HEK293 (cell line): ENCODE results near the gene MSRB1.

Experiments
- EGR2 ChIP-seq: fragments of 450-650 bp; formaldehyde crosslinking; IDR thresholded peaks from 2 replicates; pipeline ENCODE4 v1.5.1; 2016; ENCODE audit warnings: low read depth, missing biosample characterization, missing genetic modification characterization
- ELK4 ChIP-seq: IDR thresholded peaks from 2 replicates; pipeline ENCODE4 v1.6.1; 2011; ENCODE audit warnings: mild to moderate bottlenecking, low read depth, low read length, borderline replicate concordance
- FEZF1 ChIP-seq: fragments of 450-650 bp; formaldehyde crosslinking; IDR thresholded peaks from 2 replicates; pipeline ENCODE4 v1.5.1; 2016; ENCODE audit warnings: missing biosample characterization, missing genetic modification characterization
- PRDM10 ChIP-seq: fragments of 450-650 bp; formaldehyde crosslinking; IDR thresholded peaks from 2 replicates; pipeline ENCODE4 v1.5.1; 2016; ENCODE audit warnings: missing biosample characterization, missing genetic modification characterization
- PRDM4 ChIP-seq: fragments of 450-650 bp; formaldehyde crosslinking; IDR thresholded peaks from 2 replicates; pipeline ENCODE4 v1.5.1; 2017; ENCODE audit warnings: missing biosample characterization, missing genetic modification characterization
- RBAK ChIP-seq: fragments of 450-650 bp; formaldehyde crosslinking; IDR thresholded peaks from 2 replicates; pipeline ENCODE4 v1.5.1; 2016; ENCODE audit warnings: missing biosample characterization, missing genetic modification characterization
- SP3 ChIP-seq: fragments of 450-650 bp; formaldehyde crosslinking; IDR thresholded peaks from 2 replicates; pipeline ENCODE4 v1.5.1; 2016; ENCODE audit warnings: missing biosample characterization, missing genetic modification characterization
- ZBTB17 ChIP-seq: fragments of 450-650 bp; formaldehyde crosslinking; IDR thresholded peaks from 2 replicates; pipeline ENCODE4 v1.5.1; 2016; ENCODE audit warnings: missing biosample characterization, missing genetic modification characterization
- ZBTB49 ChIP-seq: fragments of 450-650 bp; formaldehyde crosslinking; IDR thresholded peaks from 2 replicates; pipeline ENCODE4 v1.5.1; 2016; ENCODE audit warnings: missing biosample characterization, missing genetic modification characterization, low read depth
- ZFP3 ChIP-seq: fragments of 450-650 bp; formaldehyde crosslinking; IDR thresholded peaks from 2 replicates; pipeline ENCODE4 v1.5.1; 2016; ENCODE audit warnings: low read depth, missing biosample characterization, missing genetic modification characterization
- ZFP69B ChIP-seq: fragments of 450-650 bp; formaldehyde crosslinking; IDR thresholded peaks from 2 replicates; pipeline ENCODE4 v1.5.1; 2016; ENCODE audit warnings: missing biosample characterization, missing genetic modification characterization
- ZNF114 ChIP-seq: fragments of 450-650 bp; formaldehyde crosslinking; IDR thresholded peaks from 2 replicates; pipeline ENCODE4 v1.5.0; 2017; ENCODE audit warnings: missing biosample characterization, missing genetic modification characterization
- ZNF121 ChIP-seq: fragments of 450-650 bp; formaldehyde crosslinking; IDR thresholded peaks from 2 replicates; pipeline ENCODE4 v1.5.1; 2016; ENCODE audit warnings: missing biosample characterization, missing genetic modification characterization
- ZNF148 ChIP-seq: fragments of 450-650 bp; formaldehyde crosslinking; IDR thresholded peaks from 2 replicates; pipeline ENCODE4 v1.5.0; 2017; ENCODE audit warnings: missing biosample characterization, missing genetic modification characterization, borderline replicate concordance
- ZNF169 ChIP-seq: fragments of 450-650 bp; formaldehyde crosslinking; IDR thresholded peaks from 2 replicates; pipeline ENCODE4 v1.5.1; 2016; ENCODE audit warnings: missing biosample characterization, missing genetic modification characterization
- ZNF239 ChIP-seq: fragments of 450-650 bp; formaldehyde crosslinking; IDR thresholded peaks from 2 replicates; pipeline ENCODE4 v1.5.1; 2016; ENCODE audit warnings: missing biosample characterization, missing genetic modification characterization
- ZNF335 ChIP-seq: fragments of 450-650 bp; formaldehyde crosslinking; conservative IDR thresholded peaks from 2 replicates; pipeline ENCODE4 v1.5.1; 2016; ENCODE audit warnings: missing biosample characterization, missing genetic modification characterization
- ZNF398 ChIP-seq: fragments of 450-650 bp; formaldehyde crosslinking; IDR thresholded peaks from 2 replicates; pipeline ENCODE4 v1.5.1; 2017; ENCODE audit warnings: missing biosample characterization, missing genetic modification characterization
- ZNF416 ChIP-seq: fragments of 450-650 bp; formaldehyde crosslinking; IDR thresholded peaks from 2 replicates; pipeline ENCODE4 v1.5.1; 2016; ENCODE audit warnings: missing biosample characterization, missing genetic modification characterization
- ZNF510 ChIP-seq: fragments of 450-650 bp; formaldehyde crosslinking; IDR thresholded peaks from 2 replicates; pipeline ENCODE4 v1.5.1; 2018; ENCODE audit warnings: mild to moderate bottlenecking, missing genetic modification characterization, missing biosample characterization; ENCODE audit not compliant: insufficient replicate concordance
- ZNF529 ChIP-seq: fragments of 450-650 bp; formaldehyde crosslinking; IDR thresholded peaks from 2 replicates; pipeline ENCODE4 v1.5.1; 2017; ENCODE audit warnings: missing genetic modification characterization, missing biosample characterization; ENCODE audit not compliant: insufficient replicate concordance
- ZNF629 ChIP-seq: fragments of 450-650 bp; formaldehyde crosslinking; IDR thresholded peaks from 2 replicates; pipeline ENCODE4 v1.5.1; 2017; ENCODE audit warnings: missing biosample characterization, missing genetic modification characterization
- ZNF792 ChIP-seq: fragments of 450-650 bp; formaldehyde crosslinking; IDR thresholded peaks from 2 replicates; pipeline ENCODE4 v1.5.1; 2016; ENCODE audit warnings: missing biosample characterization, missing genetic modification characterization
- ZSCAN16 ChIP-seq: fragments of 450-650 bp; formaldehyde crosslinking; IDR thresholded peaks from 2 replicates; pipeline ENCODE4 v1.5.1; 2016; ENCODE audit warnings: missing biosample characterization, missing genetic modification characterization
- ZXDB ChIP-seq: fragments of 450-650 bp; formaldehyde crosslinking; IDR thresholded peaks from 2 replicates; pipeline ENCODE4 v1.5.1; 2016; ENCODE audit warnings: missing biosample characterization, missing genetic modification characterization

MSRB1 gene

GRCh38 chr16:1964506-1965395 is 21.8 kb upstream of the MSRB1 start, which contains the start of gene RPS2 (continued):
- 0 out of 2 replicates have a peak, but pooled peaks have one; percentile 9 for TF ChIP-seq PRDM10 (tag by site-specific recombination)
- no peak for TF ChIP-seq ZFP3
- peak; percentile 85 for TF ChIP-seq ZNF629 (tag by site-specific recombination)
- TF ChIP-seq ZNF510 (tag by site-specific recombination): no peak
- peak; percentile 85 for TF ChIP-seq EGR2 (tag by site-specific recombination)
- TF ChIP-seq ELK4: no peak
- no peak for TF ChIP-seq ZBTB49 (tag by site-specific recombination)
- no peak for TF ChIP-seq ZNF169
- peak; percentile 84 for TF ChIP-seq ZXDB (tag by site-specific recombination)
- peak; percentile 94 for TF ChIP-seq SP3 (tag by site-specific recombination)
- TF ChIP-seq FEZF1 (tag by site-specific recombination): no peak
- TF ChIP-seq ZNF335: peak; percentile 95
- TF ChIP-seq ZNF148: 0 out of 2 replicates have a peak, but pooled peaks have one; percentile 43
- no peak for TF ChIP-seq PRDM4 (tag by site-specific recombination)
- TF ChIP-seq ZNF416 (tag by site-specific recombination): no peak
- TF ChIP-seq ZNF792 (tag by site-specific recombination): no peak
- peak; percentile 88 for TF ChIP-seq ZBTB17
- TF ChIP-seq ZSCAN16: no peak
- 0 out of 2 replicates have a peak, but pooled peaks have one; percentile 9 for TF ChIP-seq RBAK (tag by site-specific recombination)
- TF ChIP-seq ZFP69B (tag by site-specific recombination): no peak
- TF ChIP-seq ZNF398 (tag by site-specific recombination): no peak
- TF ChIP-seq ZNF114 (tag by site-specific recombination): no peak
- peak; percentile 64; the same call in 1 of the 2 replicates for TF ChIP-seq ZNF239
- TF ChIP-seq ZNF121 (tag by site-specific recombination): 0 out of 2 replicates have a peak, but pooled peaks have one; percentile 45
- TF ChIP-seq ZNF529 (tag by site-specific recombination): no peak
